IMR-90 (cell line): ENCODE results near the gene LAIR2.

Experiments used
- BHLHE40 ChIP-seq: fragments of 150-350 bp; IDR thresholded peaks from 2 replicates; pipeline ENCODE4 v1.6.1; 2016; ENCODE audit warnings: mild to moderate bottlenecking, low read depth, low read length
- CEBPB ChIP-seq: IDR thresholded peaks from 2 replicates; pipeline ENCODE4 v1.6.1; 2012; ENCODE audit warnings: low read depth, low read length, improper control_type of control experiment
- CHD1 ChIP-seq: IDR thresholded peaks from 2 replicates; pipeline ENCODE4 v1.6.1; 2012; ENCODE audit warnings: low read depth, low read length, improper control_type of control experiment
- MAFK ChIP-seq: IDR thresholded peaks from 2 replicates; pipeline ENCODE4 v1.6.1; 2012; ENCODE audit warnings: low read depth, low read length, improper control_type of control experiment
- MAZ ChIP-seq: IDR thresholded peaks from 2 replicates; pipeline ENCODE4 v1.6.1; 2012; ENCODE audit warnings: low read depth, mild to moderate bottlenecking, low read length, improper control_type of control experiment, moderate library complexity, borderline replicate concordance
- NFE2L2 ChIP-seq: fragments of 150-350 bp; IDR thresholded peaks from 2 replicates; pipeline ENCODE4 v1.6.1; 2016; ENCODE audit warnings: low read depth, mild to moderate bottlenecking, low read length
- POLR2A ChIP-seq: IDR thresholded peaks from 2 replicates; pipeline ENCODE4 v1.6.1; 2012; ENCODE audit warnings: mild to moderate bottlenecking, low read depth, low read length
- RAD21 ChIP-seq: IDR thresholded peaks from 2 replicates; pipeline ENCODE4 v1.6.1; 2012; ENCODE audit warnings: low read length, improper control_type of control experiment
- RFX5 ChIP-seq: IDR thresholded peaks from 2 replicates; pipeline ENCODE4 v1.8.0; 2012; ENCODE audit warnings: low read depth, mild to moderate bottlenecking, low read length, moderate library complexity
- SMC3 ChIP-seq: fragments of 150-350 bp; IDR thresholded peaks from 2 replicates; pipeline ENCODE4 v1.6.1; 2016; ENCODE audit warnings: low read depth, mild to moderate bottlenecking, antibody characterized with exemption, low read length, moderate library complexity
- USF2 ChIP-seq: fragments of 150-350 bp; IDR thresholded peaks from 2 replicates; pipeline ENCODE4 v1.6.1; 2017; ENCODE audit warnings: mild to moderate bottlenecking, antibody characterized with exemption, low read length, low read depth
- TF ChIP-seq, protein P1 (sequence below): conservative IDR thresholded peaks from 2 replicates; pipeline ENCODE4 v1.5.1; 2012; ENCODE audit warnings: mild to moderate bottlenecking, low read depth, low read length, improper control_type of control experiment

DNA sequence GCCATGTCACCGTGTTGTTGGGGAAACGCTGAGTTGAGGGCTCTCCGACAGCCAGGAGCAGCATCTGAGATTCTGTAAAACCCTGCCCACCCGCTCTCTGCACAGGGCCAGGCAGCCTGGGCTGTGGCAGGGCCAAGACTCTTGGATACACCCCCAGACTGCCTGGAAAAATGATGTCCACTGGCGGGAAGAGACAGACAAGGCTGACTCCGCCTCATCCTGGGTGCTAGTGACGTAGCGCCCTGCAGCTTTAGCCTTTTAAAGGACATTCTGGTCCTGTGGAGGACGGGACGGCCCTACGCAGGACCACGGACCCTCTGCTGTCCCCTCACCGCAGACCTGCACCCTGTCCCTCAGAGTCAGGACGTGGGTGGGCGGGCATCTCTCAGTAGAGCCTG lies 50.3 kb downstream of the LAIR2 start:
- TF ChIP-seq, protein P1, sequence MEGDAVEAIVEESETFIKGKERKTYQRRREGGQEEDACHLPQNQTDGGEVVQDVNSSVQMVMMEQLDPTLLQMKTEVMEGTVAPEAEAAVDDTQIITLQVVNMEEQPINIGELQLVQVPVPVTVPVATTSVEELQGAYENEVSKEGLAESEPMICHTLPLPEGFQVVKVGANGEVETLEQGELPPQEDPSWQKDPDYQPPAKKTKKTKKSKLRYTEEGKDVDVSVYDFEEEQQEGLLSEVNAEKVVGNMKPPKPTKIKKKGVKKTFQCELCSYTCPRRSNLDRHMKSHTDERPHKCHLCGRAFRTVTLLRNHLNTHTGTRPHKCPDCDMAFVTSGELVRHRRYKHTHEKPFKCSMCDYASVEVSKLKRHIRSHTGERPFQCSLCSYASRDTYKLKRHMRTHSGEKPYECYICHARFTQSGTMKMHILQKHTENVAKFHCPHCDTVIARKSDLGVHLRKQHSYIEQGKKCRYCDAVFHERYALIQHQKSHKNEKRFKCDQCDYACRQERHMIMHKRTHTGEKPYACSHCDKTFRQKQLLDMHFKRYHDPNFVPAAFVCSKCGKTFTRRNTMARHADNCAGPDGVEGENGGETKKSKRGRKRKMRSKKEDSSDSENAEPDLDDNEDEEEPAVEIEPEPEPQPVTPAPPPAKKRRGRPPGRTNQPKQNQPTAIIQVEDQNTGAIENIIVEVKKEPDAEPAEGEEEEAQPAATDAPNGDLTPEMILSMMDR = no peak
- TF ChIP-seq POLR2A (no peak), SMC3 (no peak), MAZ (no peak), RFX5 (no peak), CEBPB (no peak), MAFK (no peak), RAD21 (no peak), USF2 (no peak), NFE2L2 (no peak), BHLHE40 (no peak), CHD1 (no peak)
